Mucosa of rectum (tissue), 2 donors: ENCODE measurements around the gene FILIP1L.
"Not testable (repeated sequence)": the region's sequence is repeated elsewhere in the genome, so short reads cannot be mapped to it uniquely, and the experiment has no call there.

Experiments used
- H3K27ac ChIP-seq, 2 donors: one replicate each; pipeline ENCODE4 v1.7.0; 2013; ENCODE audit warnings: inconsistent platforms in 2 of 2, low read depth in 2 of 2, low read length in 2 of 2
- H3K27me3 ChIP-seq, 2 donors: one replicate each; pipeline ENCODE4 v1.7.0; 2013; ENCODE audit warnings: low read length in 2 of 2; ENCODE audit not compliant: control insufficient read depth in 2 of 2, insufficient read depth in 2 of 2
- H3K36me3 ChIP-seq, 2 donors: one replicate each; pipeline ENCODE4 v1.7.0; 2013; ENCODE audit warnings: low read length in 2 of 2; ENCODE audit not compliant: control insufficient read depth in 2 of 2, insufficient read depth in 2 of 2
- H3K4me1 ChIP-seq, 2 donors: one replicate each; pipeline ENCODE4 v1.7.0; 2013; ENCODE audit warnings: low read length in 2 of 2, mild to moderate bottlenecking in 1 of 2; ENCODE audit not compliant: control insufficient read depth in 2 of 2, insufficient read depth in 2 of 2
- H3K4me3 ChIP-seq, 2 donors: one replicate each; pipeline ENCODE4 v1.7.0; 2013; ENCODE audit warnings: low read length in 2 of 2
- H3K9ac ChIP-seq, 2 donors: one replicate each; pipeline ENCODE4 v1.7.0; 2013; ENCODE audit warnings: low read length in 2 of 2, low read depth in 1 of 2, mild to moderate bottlenecking in 1 of 2
- H3K9me3 ChIP-seq, 2 donors: one replicate each; pipeline ENCODE4 v1.7.0; 2013; ENCODE audit warnings: low read length in 2 of 2; ENCODE audit not compliant: control insufficient read depth in 2 of 2
- donor health status: healthy.
- donor health status: Normal muscosa, but diverticular disease.

The FILIP1L gene

DNA sequence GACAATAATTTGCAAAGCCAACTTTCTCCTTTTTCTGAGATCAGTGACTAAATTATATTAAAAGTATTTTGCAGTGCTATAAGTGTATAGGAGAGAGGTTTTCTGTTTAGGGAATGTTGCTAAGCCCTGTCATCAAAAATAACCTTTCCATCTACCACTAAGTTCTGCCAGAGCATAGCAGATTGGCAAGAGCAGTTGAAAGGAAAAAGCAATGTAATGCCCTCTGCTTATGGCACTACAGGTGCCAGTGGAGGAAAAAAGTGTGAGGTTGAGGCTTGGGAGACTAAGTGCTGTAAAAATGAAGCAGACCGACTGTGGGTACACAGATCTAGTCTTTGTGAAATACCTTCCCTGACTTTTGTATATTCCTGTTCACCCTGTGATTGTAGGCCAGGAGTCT lies 11.5 kb downstream of the FILIP1L start:
- H3K4me1 ChIP-seq: peaks cover 5 to 7% of the 10 kb centered on the region in 2 donors
- H3K9me3 ChIP-seq: no peaks in the 10 kb centered on the region
- H3K4me3 ChIP-seq: no peak overlapping the region
- H3K36me3 ChIP-seq: no peaks in the 10 kb centered on the region
- H3K27me3 ChIP-seq: no peaks in the 10 kb centered on the region
- H3K27ac ChIP-seq: no peak overlapping the region
- H3K9ac ChIP-seq: no peak overlapping the region

DNA sequence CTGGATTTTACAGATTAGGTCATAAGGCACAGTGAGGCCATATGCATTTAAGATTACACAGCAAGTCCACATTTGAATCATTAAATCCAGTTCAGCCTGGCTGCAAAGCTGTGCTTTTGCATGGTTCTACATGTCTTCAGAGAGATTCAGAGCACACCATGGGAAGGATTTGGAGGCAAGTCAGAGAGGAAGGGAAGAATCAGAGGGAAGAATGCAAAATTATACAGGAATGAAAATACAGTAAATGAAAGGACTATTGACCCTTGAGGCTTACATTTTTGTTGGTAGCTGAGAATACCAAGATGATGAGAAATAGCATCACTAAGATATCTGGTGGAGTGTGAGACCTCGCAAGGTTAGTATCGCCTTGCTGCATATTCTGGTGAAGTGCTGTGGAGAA lies 13.9 kb downstream of the FILIP1L start:
- Histone ChIP-seq H3K4me1 (peaks cover 0 to 7% of the 10 kb centered on the region in 2 donors), H3K9me3 (no peaks in the 10 kb centered on the region), H3K9ac (no peak overlapping the region), H3K4me3 (no peak overlapping the region), H3K27me3 (no peaks in the 10 kb centered on the region), H3K36me3 (no peaks in the 10 kb centered on the region), H3K27ac (no peak overlapping the region)

DNA sequence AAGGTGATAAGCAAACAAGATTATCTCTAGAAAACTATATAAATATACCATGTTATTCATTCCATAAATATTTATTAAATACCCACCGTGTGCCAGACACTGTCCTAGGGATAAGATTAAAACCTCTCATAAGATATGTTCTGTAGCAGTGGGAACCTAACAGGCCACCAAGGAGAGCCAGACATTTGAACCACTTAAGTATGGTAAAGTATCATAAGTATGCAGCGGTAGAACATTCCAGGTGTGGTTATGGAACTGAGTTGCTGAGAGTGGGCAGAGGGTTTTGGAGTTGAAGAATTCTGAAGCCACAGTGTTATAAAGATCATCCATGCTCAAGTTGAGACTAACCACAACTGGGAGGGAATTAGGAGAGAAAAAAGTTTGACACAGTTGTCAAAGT lies 14.7 kb downstream of the FILIP1L start:
- no peak overlapping the region for H3K4me3 ChIP-seq
- no peak overlapping the region for H3K27ac ChIP-seq
- no peaks in the 10 kb centered on the region for H3K9me3 ChIP-seq
- H3K27me3 ChIP-seq: no peaks in the 10 kb centered on the region
- no peak overlapping the region for H3K9ac ChIP-seq
- H3K36me3 ChIP-seq: no peaks in the 10 kb centered on the region
- peaks cover 0 to 7% of the 10 kb centered on the region in 2 donors for H3K4me1 ChIP-seq

DNA sequence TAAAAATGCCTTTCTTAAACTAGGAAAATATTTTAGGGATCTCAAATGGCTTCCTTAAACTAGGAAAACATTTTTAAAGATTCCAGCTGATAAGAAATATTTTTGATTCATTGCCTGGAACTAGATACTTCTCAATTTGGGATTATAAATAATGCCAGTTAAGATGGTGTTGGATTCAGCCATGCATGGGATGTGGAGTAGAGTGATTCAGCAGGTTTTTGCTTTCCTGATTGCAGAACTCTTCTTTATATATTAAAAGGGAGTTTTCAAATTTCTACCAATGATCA lies 15.6 kb downstream of the FILIP1L start:
- peaks cover 0 to 7% of the 10 kb centered on the region in 2 donors for H3K4me1 ChIP-seq
- H3K27ac ChIP-seq: no peak overlapping the region
- H3K36me3 ChIP-seq: no peaks in the 10 kb centered on the region
- no peaks in the 10 kb centered on the region for H3K9me3 ChIP-seq
- no peak overlapping the region for H3K9ac ChIP-seq
- H3K4me3 ChIP-seq: no peak overlapping the region
- no peaks in the 10 kb centered on the region for H3K27me3 ChIP-seq

DNA sequence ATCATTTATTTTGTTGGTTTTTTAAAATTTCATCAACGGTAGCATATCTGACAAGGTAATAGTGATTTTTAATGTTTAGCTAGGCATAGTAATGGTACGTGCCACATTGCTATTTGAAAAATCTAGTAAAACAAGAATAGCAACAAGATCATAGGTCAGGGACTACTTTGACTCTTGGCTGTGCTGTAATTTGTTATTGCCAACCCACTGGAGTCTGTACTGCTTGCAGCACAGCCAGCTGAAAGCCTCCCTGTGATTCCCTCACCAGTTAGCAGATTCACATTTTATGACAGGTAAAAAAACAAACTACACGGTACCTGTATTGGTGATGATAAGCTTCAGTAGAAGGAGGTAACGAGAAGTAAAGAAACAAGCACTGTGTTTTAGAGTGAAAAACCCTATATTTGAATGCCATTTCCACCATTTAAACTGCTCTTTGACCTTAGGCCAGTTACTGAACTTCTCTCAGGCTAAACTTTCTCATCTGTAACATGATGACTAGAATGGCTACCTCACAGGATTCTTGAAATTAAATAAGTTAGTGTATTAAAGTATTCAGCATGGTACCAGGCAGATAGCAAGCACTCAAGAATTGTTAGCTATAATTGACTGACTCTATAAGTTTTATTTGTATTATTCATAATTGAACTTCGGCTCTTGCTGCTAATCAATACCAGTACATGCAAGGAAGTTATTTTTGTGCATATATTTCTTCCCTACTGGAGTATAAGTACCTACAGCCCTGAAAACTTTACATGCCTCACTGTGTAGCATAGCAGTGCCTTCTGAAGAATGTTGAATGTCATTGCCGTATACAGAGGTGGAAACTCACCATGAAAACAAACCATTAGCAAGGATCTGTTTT lies 16.1 kb downstream of the FILIP1L start:
- Histone ChIP-seq H3K27me3 (no peaks in the 10 kb centered on the region), H3K27ac (no peak overlapping the region), H3K36me3 (no peaks in the 10 kb centered on the region), H3K4me3 (no peak overlapping the region), H3K9me3 (no peaks in the 10 kb centered on the region), H3K4me1 (peaks cover 0 to 7% of the 10 kb centered on the region in 2 donors), H3K9ac (no peak overlapping the region)

DNA sequence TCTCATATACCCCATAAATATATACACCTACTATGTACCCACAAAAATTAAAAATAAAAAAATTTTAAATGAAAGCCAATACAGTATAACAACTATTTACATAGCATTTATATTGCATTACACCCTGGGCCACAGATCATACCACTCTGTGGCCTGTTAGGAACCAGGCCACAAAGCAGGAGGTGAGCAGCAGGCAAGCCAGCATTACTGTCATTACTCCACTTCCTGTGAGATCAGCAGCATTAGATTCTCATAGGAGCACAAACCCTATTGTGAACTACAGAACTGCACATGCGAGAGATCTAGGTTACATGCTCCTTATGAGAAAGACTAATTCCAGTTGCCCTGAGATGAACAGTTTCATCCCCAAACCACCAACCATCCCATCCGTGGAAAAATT lies 17.4 kb downstream of the FILIP1L start:
- H3K36me3 ChIP-seq: no peaks in the 10 kb centered on the region
- no peaks in the 10 kb centered on the region for H3K9me3 ChIP-seq
- H3K4me1 ChIP-seq: peaks cover 0 to 7% of the 10 kb centered on the region in 2 donors
- no peak overlapping the region for H3K4me3 ChIP-seq
- H3K9ac ChIP-seq: no peak overlapping the region
- no peak overlapping the region for H3K27ac ChIP-seq
- H3K27me3 ChIP-seq: no peaks in the 10 kb centered on the region

DNA sequence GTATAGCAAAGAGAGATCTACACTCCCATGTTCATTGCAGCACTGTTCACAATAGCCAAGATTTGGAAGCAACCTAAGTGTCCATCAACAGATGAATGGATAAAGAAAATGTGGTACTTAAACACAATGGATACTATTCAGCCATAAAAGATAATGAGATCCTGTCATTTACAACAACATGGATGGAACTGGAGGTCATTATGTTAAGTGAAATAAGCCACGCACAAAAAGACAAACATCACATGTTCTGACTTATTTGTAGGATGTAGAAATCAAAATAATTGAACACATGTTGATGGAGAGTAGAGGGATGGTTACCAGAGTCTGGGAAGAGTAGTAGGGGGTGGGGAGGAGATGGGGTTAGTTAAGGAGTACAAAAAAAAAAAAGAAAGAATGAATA lies 18.0 kb downstream of the FILIP1L start:
- H3K36me3 ChIP-seq, H3K4me1 ChIP-seq, H3K27me3 ChIP-seq, H3K4me3 ChIP-seq, H3K27ac ChIP-seq, H3K9ac ChIP-seq, H3K9me3 ChIP-seq: not testable (repeated sequence)

DNA sequence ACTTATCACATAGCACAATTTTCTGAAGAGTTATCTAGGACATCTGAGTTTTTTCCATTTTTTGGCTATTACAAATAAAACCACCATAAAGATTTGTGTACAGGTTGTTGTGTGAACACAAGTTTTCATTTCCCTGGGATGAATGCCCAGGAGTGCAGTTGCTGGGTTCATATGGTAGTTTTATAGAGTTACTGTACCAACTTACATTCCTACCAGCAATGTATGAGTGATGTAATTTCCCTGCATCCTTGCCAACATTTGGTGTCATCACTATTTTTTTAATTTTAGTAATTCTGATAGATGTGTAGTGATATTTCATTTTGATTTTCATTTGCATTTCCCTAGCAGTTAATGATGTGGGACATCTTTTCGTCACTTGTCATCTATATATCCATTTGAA lies 20.5 kb downstream of the FILIP1L start:
- H3K4me3 ChIP-seq: no peak overlapping the region
- no peak overlapping the region for H3K9ac ChIP-seq
- H3K4me1 ChIP-seq: peaks cover 4 to 7% of the 10 kb centered on the region in 2 donors
- no peaks in the 10 kb centered on the region for H3K9me3 ChIP-seq
- no peaks in the 10 kb centered on the region for H3K27me3 ChIP-seq
- no peaks in the 10 kb centered on the region for H3K36me3 ChIP-seq
- no peak overlapping the region for H3K27ac ChIP-seq

DNA sequence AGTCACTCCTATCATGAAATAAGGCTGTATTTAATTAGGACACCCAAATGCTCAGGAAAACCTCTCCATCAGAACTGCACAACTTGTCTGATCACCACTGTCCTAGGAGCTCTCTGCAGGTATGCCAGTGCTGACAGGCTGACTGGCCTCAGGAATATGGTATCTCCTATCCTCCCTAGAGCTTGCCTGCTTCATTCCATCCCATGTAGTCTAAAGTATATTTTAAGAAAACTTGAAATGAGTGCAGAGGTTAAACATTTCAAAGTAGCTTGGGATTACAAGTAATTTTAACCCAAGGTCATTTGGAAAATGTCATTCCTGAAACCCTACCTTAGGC lies 23.7 kb downstream of the FILIP1L start:
- Histone ChIP-seq H3K4me3 (no peak overlapping the region), H3K9me3 (no peaks in the 10 kb centered on the region), H3K27me3 (no peaks in the 10 kb centered on the region), H3K27ac (peak overlapping the region in 1 of 2 donors; percentile 5), H3K36me3 (no peaks in the 10 kb centered on the region), H3K4me1 (peaks cover 0 to 4% of the 10 kb centered on the region in 2 donors), H3K9ac (no peak overlapping the region)

DNA sequence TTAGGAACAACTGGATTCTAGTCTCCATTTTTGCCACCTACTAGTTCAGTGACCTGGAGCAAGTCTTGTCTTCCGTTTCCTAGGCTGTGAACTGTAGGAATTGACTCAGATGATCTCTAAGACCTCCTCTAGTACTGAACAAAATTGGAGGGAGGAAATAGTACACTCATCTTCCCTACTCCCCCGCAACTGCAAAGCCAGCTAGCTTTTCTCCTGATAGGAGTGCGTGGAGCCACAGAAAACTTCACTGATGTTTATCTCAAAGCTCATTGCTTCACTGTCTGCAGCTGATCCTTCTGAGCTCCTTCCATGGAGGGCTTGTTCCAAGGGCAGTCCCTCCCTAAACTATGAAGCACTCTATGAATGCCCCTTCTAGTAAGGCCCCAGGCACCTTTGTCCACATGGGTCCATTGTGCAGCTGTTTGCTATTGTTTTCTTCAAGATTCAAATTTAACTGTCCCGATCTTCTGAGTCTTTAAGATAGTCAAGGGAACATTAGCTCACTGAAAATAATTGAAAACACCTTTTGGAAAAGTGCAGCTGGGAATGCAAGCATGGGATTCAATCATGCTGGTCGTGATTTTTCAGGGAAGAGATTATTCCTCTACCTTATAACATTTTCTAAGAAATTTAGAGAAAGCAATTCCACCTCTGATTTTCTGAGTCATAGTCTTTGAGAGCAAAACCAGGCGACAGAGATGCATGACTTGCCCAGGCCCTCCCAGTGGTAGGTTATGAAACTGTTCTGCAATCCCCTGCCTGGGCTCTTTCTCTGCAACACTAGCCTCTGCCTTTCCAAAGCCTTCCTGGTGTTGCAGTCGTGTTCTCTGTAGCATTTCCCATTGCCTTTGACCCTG lies 24.3 kb downstream of the FILIP1L start:
- H3K4me3 ChIP-seq: no peak overlapping the region
- no peaks in the 10 kb centered on the region for H3K27me3 ChIP-seq
- H3K9ac ChIP-seq: no peak overlapping the region
- no peaks in the 10 kb centered on the region for H3K9me3 ChIP-seq
- no peaks in the 10 kb centered on the region for H3K36me3 ChIP-seq
- H3K27ac ChIP-seq: peak overlapping the region; percentile 5 to 17
- H3K4me1 ChIP-seq: peaks cover 0 to 4% of the 10 kb centered on the region in 2 donors
